HCT116 (cell line): ENCODE data around the gene DDX20. TPM values are rescaled to one million over a fixed set of nuclear protein-coding genes. Genes with fewer than 3 reads are reported as not detected.

Source experiments
- ATAC-seq: fragments of 200-7000 bp; cut with Tn5 transposase; 2 replicates; pipeline ENCODE4 v1.9.1; 2020; ENCODE audit warnings: mild to moderate bottlenecking, moderate library complexity
- BruUV-seq: library from RNA; stranded (reverse); fragments of 400-500 nt; replicated peaks from 2 replicates; lab custom pipeline; 2021; lab: Mats Ljungman, UMichigan
- CTCF ChIA-PET: fragments of 300-600 bp; sonication (Branson Sonifier 250); formaldehyde crosslinking; loops from one replicate; lab custom pipeline; 2021; ENCODE audit warnings: antibody characterized with exemption; lab: Charles Lee
- POLR2A ChIA-PET: fragments of 300-600, 350-600 bp; sonication (Branson Sonifier 250); formaldehyde crosslinking; loops from one replicate; lab custom pipeline; 2021; ENCODE audit warnings: antibody characterized with exemption; lab: Charles Lee
- RAD21 ChIA-PET, 2 experiments: fragments of 300-600 bp; sonication (Branson Sonifier 250); formaldehyde crosslinking; loops; one replicate each; lab custom pipeline; 2023; ENCODE audit warnings: low total read pairs in 2 of 2; ENCODE audit not compliant: uncharacterized antibody in 2 of 2, unreplicated experiment in 2 of 2, low non-redundant PET in 1 of 2; lab: Charles Lee
- DNase-seq: peaks from one replicate; pipeline ENCODE4 v3.0.0-alpha.2; 2010; ENCODE audit warnings: low read depth, low spot score
- H2AFZ ChIP-seq: fragments of 200-600 bp; shearing (Covaris generic), sonication (generic); 2 replicates; pipeline ENCODE4 v1.6.1; 2017; ENCODE audit warnings: low read depth, mixed run types, mixed read lengths, antibody characterized with exemption, low read length; ENCODE audit not compliant: poor library complexity, severe bottlenecking
- H3K27ac ChIP-seq: 2 replicates; pipeline ENCODE4 v1.5.1; 2012; ENCODE audit warnings: low read depth, low read length
- H3K27me3 ChIP-seq: fragments of 200-600 bp; sonication (generic); 2 replicates; pipeline ENCODE4 v1.6.1; 2016; ENCODE audit warnings: mixed run types, low read length, mixed read lengths; ENCODE audit not compliant: insufficient read depth
- H3K36me3 ChIP-seq, 2 experiments: fragments of 200-500 bp in 1 of 2; fragments of 200-600 bp in 1 of 2; sonication (Bioruptor generic) in 1 of 2; sonication (generic) in 1 of 2; 2 replicates each; pipeline versions ENCODE4 v1.5.1 to v1.6.1; 2014 to 2016; ENCODE audit warnings: low read length in 2 of 2, inconsistent platforms in 1 of 2, mixed read lengths in 1 of 2, mixed run types in 1 of 2; ENCODE audit not compliant: insufficient read depth in 2 of 2, control insufficient read depth in 1 of 2
- H3K4me1 ChIP-seq, 2 experiments: fragments of 200-600 bp in 1 of 2; sonication (generic) in 1 of 2; 2 replicates each; pipeline versions ENCODE4 v1.5.1 to v1.6.1; 2012 to 2017; ENCODE audit warnings: low read length in 2 of 2, inconsistent platforms in 1 of 2, mild to moderate bottlenecking in 1 of 2, mixed read lengths in 1 of 2, mixed run types in 1 of 2, moderate library complexity in 1 of 2; ENCODE audit not compliant: insufficient read depth in 2 of 2, control insufficient read depth in 1 of 2
- H3K4me2 ChIP-seq: fragments of 200-600 bp; sonication (generic); 2 replicates; pipeline ENCODE4 v1.6.1; 2017; ENCODE audit warnings: mixed run types, low read length, mixed read lengths
- H3K4me3 ChIP-seq, 2 experiments: fragments of 200-600 bp in 1 of 2; sonication (generic) in 1 of 2; replicated peaks in 1 of 2; 2 replicates each; pipeline ENCODE4 v1.5.1; 2011 to 2016; ENCODE audit warnings: low read length in 2 of 2, control low read depth in 1 of 2, low read depth in 1 of 2, mild to moderate bottlenecking in 1 of 2, mixed read lengths in 1 of 2, mixed run types in 1 of 2
- H3K79me2 ChIP-seq: fragments of 200-600 bp; sonication (generic); 2 replicates; pipeline ENCODE4 v1.6.1; 2017; ENCODE audit warnings: mild to moderate bottlenecking, mixed run types, low read length, moderate library complexity, mixed read lengths; ENCODE audit not compliant: insufficient read depth
- H3K9ac ChIP-seq: fragments of 200-600 bp; sonication (generic); 2 replicates; pipeline ENCODE4 v1.6.1; 2016; ENCODE audit warnings: low read length, mixed read lengths
- H3K9me2 ChIP-seq: fragments of 200-600 bp; sonication (generic), shearing (Covaris generic); 2 replicates; pipeline ENCODE4 v1.6.1; 2017; ENCODE audit warnings: mixed run types, mild to moderate bottlenecking, moderate library complexity; ENCODE audit not compliant: insufficient read depth
- H3K9me3 ChIP-seq, 2 experiments: fragments of 200-500 bp in 1 of 2; fragments of 200-600 bp in 1 of 2; sonication (Bioruptor generic) in 1 of 2; sonication (generic) in 1 of 2; 2 replicates each; pipeline ENCODE4 v1.6.1; 2014 to 2017; ENCODE audit warnings: low read length in 2 of 2, mixed read lengths in 2 of 2, inconsistent platforms in 1 of 2, low read depth in 1 of 2, mild to moderate bottlenecking in 1 of 2, mixed run types in 1 of 2, moderate library complexity in 1 of 2; ENCODE audit not compliant: control insufficient read depth in 1 of 2, insufficient read depth in 1 of 2
- H4K20me1 ChIP-seq: fragments of 200-600 bp; sonication (generic), shearing (Covaris generic); 2 replicates; pipeline ENCODE4 v1.6.1; 2017; ENCODE audit warnings: mixed run types, mild to moderate bottlenecking, moderate library complexity; ENCODE audit not compliant: insufficient read depth
- CTCF ChIP-seq, 3 experiments: fragments of 200-600 bp in 1 of 3; sonication (generic) in 1 of 3; IDR thresholded peaks in 2 of 3; conservative IDR thresholded peaks in 1 of 3; 2 replicates each; pipeline ENCODE4 v1.5.1; 2012 to 2017; ENCODE audit warnings: low read depth in 2 of 3, low read length in 2 of 3, antibody characterized with exemption in 1 of 3, borderline replicate concordance in 1 of 3, control low read depth in 1 of 3, mild to moderate bottlenecking in 1 of 3, mixed read lengths in 1 of 3, mixed run types in 1 of 3, moderate library complexity in 1 of 3; ENCODE audit not compliant: insufficient read depth in 1 of 3
- JUND ChIP-seq: IDR thresholded peaks from 2 replicates; pipeline ENCODE4 v1.6.1; 2012
- POLR2A ChIP-seq: IDR thresholded peaks from 2 replicates; pipeline ENCODE4 v1.7.0; 2011; ENCODE audit warnings: borderline replicate concordance; ENCODE audit not compliant: insufficient read depth, insufficient read length; ENCODE audit errors: extremely low read depth
- REST ChIP-seq: IDR thresholded peaks from 2 replicates; pipeline ENCODE4 v1.6.1; 2012; ENCODE audit warnings: low read depth
- YY1 ChIP-seq: IDR thresholded peaks from 2 replicates; pipeline ENCODE4 v1.6.1; 2011; ENCODE audit warnings: low read length, low read depth, moderate library complexity, mild to moderate bottlenecking; ENCODE audit not compliant: insufficient replicate concordance; ENCODE audit errors: extremely low read depth
- intact Hi-C: fragments of 100-400 bp; cut with micrococcal nuclease; formaldehyde crosslinking; loops from 2 replicates; pipeline ENCODE4 v1.10.0; 2022
- total RNA-seq: library from RNA; stranded (reverse); gene quantifications from one replicate; pipeline ENCODE4 v1.2.1, GENCODE V29; 2021; ENCODE audit not compliant: unreplicated experiment
- TF ChIP-seq, protein P1 (sequence below): IDR thresholded peaks from 2 replicates; pipeline ENCODE4 v1.6.1; 2011; ENCODE audit warnings: mild to moderate bottlenecking, low read length, moderate library complexity; ENCODE audit not compliant: insufficient replicate concordance; ENCODE audit errors: extremely low read depth

DDX20 gene
- total RNA-seq, 1 experiment from 2014 or later = 14.9 TPM

DNA sequence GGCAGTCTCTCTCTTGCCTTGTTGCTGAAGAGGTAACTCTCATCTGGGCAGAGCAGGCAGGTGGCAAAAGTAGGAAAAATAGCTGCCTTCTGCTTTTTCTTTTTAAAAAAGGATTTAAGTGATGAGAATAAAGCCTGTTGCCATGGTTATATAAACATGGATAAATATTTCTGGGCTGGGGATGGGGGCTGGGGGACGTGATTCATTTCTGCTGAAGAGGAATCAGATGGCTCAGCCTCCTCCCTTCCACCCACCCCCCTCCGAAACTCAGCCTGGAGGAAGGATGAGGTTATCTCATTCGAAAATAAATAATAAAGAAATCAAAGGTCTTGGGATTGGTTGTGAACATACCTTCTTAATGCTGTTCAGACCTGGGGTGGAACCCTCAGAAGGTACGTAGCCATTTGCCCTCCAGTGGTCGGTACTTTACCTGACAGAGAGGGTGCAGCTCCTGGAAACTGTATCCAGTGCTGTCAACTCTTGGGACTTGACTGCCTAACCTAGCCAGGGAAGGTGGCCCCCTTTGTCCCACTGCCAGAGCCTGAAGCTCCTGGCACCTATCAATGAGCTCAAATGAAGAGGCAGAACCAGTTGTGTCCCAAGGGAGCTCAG is 12.7 kb upstream of the DDX20 start:
- Histone ChIP-seq H3K27me3 (peaks cover 4% of the 10 kb centered on the region; the same call in 1 of the 2 replicates), H3K4me3 (no peak overlapping the region), H3K4me1 (peaks cover 7 to 29% of the 10 kb centered on the region in 2 experiments; a peak in 3 of 4 replicates), H3K4me2 (no peak overlapping the region), H4K20me1 (no peaks in the 10 kb centered on the region), H3K9me2 (no peaks in the 10 kb centered on the region), H3K9me3 (no peaks in the 10 kb centered on the region), H3K79me2 (no peaks in the 10 kb centered on the region), H2AFZ (no peak overlapping the region), H3K27ac (no peak overlapping the region), H3K36me3 (no peaks in the 10 kb centered on the region), H3K9ac (no peak overlapping the region)
- TF ChIP-seq REST = no peak
- TF ChIP-seq YY1 = no peak
- TF ChIP-seq, protein P1, sequence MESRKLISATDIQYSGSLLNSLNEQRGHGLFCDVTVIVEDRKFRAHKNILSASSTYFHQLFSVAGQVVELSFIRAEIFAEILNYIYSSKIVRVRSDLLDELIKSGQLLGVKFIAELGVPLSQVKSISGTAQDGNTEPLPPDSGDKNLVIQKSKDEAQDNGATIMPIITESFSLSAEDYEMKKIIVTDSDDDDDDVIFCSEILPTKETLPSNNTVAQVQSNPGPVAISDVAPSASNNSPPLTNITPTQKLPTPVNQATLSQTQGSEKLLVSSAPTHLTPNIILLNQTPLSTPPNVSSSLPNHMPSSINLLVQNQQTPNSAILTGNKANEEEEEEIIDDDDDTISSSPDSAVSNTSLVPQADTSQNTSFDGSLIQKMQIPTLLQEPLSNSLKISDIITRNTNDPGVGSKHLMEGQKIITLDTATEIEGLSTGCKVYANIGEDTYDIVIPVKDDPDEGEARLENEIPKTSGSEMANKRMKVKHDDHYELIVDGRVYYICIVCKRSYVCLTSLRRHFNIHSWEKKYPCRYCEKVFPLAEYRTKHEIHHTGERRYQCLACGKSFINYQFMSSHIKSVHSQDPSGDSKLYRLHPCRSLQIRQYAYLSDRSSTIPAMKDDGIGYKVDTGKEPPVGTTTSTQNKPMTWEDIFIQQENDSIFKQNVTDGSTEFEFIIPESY = no peak
- no peak for TF ChIP-seq CTCF (IDR thresholded peaks at IDR 0.05 in 2 of 3, conservative IDR thresholded peaks at IDR 0.05 in 1 of 3; ENCODE audit: borderline replicate concordance in 1 of 3, insufficient read depth in 1 of 3, low read depth in 2 of 3, low read length in 2 of 3)
- no peak for TF ChIP-seq POLR2A
- TF ChIP-seq JUND = no peak
- no peak for ATAC-seq
- ChIA-PET RAD21 (no interaction called here), POLR2A (no interaction called here), CTCF (interaction anchor here (1.0 to 1.5 kb wide), 2 partner anchors 28 to 235 kb away, joined by 3 to 5 read pairs; no protein-coding TSS in a partner anchor)
- BruUV-seq = no TSS peak
- no peak for DNase-seq
- intact Hi-C loops = no loop called here
